Activated CD4-positive, alpha-beta T cell treated with anti-CD3 and anti-CD28 coated beads for 24 hours (primary cell): ENCODE data around the gene ANGPTL4.
"Not testable (repeated sequence)": the region's sequence is repeated elsewhere in the genome, so short reads cannot be mapped to it uniquely, and the experiment has no call there.

ENCODE experiments used
- DNase-seq, 2 donors: peaks; one replicate each; pipeline ENCODE4 v3.0.0-alpha.2; 2020; ENCODE audit warnings: low read depth in 2 of 2

Gene ANGPTL4

DNA sequence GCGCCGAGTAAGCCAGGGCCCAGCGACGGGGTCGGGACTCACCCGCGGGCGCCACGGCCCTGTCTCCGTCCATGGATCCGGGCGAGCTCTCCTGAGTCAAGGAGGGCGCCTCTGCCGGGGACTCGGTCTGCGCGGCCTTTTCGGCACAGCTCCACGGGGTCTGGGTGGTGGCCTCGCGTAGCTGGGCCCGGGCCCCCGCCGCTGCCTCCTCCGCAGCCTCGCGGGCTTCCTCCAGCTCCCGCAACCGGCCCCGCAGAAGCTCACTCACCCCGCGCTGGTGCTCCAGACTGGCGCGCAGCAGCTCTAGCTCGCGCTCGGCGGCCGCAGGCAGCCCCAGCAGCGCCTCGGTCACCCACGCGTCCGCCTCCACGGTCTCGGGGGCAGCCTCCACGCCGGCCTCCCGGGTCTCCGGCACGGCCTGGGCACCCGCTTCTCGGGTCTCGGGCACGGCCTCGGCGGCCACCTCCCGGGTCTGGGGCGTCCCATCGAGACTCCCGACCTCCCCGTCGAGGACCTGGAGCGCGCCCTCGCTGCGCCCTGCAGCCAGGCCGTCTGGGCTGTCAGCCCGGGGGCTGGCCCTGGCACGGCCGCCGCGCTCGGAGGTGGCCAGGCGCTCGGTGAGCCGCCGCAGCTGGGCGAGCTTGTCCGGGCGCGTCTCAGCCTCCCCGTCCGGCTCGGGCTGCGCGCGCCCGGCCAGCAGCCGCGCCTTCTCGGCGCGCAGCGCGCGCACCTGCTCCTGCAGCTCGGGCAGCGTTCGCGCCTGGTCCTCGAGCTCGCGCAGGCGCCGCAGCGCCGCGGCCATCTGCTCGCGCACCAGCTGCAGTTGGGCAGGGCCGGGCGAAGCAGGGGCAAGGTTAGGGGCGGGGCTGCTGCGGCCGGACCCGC lies 29.3 kb upstream of the ANGPTL4 start:
- no peak for DNase-seq

DNA sequence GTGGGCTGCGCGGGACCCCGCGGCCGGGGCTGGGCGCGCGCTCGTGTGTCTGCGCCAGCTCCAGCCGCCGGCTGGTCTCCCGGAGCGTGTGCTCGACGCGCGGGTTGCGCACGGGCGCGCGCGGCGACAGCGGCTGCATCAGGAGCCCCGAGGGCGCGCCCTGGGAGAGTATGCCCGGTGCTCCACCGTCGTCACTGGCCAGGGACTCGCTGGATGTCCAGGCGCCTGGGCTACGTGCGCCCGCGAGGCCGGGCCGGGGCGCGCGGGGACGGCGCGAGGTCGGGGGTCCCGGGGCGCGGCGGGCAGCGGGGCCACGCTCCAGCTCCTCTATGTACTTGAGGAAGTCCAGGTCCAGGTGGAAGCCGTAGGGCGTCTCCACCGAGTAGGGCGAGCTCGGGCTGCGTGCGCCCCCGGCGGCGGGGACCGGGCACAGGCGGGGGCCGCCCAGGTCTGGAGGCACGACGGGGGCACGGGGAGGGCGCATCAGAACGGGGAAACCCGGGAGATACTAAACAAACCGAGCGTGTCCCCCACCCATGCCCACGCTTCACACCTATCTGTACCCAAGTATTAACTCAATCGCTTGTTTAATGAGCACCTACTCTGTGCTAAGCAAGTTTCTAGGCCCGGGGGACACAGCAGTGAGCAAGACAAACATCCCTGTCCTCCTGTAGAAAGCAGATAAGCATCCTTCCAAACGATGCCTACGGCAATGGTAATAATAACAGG lies 28.4 kb upstream of the ANGPTL4 start:
- no peak for DNase-seq

DNA sequence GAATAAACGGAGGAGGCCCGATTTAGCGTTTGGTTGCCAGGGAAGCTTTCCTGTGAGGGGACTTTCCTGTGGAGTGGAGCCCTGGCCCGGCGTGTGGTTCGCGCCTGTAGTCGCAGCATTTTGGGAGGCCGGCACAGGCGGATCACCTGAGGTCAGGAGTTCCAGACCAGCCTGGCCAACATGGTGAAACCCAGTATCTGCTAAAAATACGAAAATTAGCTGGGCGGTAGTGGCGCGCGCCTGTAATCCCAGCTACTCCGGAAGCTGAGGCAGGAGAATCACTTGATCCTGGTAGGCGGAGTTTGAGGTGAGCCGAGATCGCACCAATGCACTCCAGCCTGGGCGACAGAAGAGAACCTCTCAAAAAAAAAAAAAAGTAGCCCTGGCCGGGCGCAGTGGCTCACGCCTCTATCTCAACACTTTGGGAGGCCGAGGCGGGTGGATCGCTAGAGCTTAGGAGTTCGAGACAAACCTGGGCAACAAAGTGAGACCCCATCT lies 27.8 kb upstream of the ANGPTL4 start:
- no peak for DNase-seq

- no peak for DNase-seq
These were observed 27.3 kb upstream of the ANGPTL4 start for GRCh38 chr19:8336660-8337059.

DNA sequence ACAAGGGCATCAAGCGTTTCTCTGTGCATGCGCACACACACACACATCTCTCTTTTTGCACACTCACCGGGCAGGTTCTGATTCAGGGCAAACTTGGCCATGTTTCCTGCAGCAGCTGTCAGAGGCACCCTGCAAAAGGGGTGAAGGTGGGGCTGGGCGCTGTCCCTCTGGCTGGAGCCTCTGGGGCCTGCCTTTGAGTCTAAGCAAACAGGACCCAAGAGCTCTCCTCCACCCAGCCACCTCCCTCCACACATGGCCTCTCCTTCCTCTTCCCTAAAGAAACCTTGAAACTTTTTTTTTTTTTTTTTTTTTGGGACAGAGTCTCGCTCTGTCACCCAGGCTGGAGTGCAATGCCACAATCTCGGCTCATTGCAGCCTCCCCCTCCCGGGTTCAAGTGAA lies 26.2 kb upstream of the ANGPTL4 start:
- no peak for DNase-seq

DNA sequence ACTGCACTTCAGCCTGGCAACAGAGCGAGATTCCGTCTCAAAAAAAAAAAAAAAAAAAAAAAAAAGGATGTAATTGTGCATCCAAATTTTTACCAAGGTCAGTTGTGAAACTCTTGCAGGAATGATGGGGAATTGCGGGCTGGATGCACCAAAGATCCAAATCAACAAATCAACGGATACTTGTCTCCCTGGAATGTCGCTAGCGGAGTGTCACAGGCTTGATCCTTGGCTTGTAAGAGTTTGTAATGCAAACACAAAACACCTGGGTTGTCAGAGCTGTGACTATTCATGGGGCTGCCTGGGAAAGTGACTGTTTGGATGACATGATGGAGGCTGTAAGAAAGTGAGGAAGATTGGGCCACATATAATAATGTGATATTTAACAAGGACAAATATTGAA lies 25.1 kb upstream of the ANGPTL4 start:
- DNase-seq = no peak

DNA sequence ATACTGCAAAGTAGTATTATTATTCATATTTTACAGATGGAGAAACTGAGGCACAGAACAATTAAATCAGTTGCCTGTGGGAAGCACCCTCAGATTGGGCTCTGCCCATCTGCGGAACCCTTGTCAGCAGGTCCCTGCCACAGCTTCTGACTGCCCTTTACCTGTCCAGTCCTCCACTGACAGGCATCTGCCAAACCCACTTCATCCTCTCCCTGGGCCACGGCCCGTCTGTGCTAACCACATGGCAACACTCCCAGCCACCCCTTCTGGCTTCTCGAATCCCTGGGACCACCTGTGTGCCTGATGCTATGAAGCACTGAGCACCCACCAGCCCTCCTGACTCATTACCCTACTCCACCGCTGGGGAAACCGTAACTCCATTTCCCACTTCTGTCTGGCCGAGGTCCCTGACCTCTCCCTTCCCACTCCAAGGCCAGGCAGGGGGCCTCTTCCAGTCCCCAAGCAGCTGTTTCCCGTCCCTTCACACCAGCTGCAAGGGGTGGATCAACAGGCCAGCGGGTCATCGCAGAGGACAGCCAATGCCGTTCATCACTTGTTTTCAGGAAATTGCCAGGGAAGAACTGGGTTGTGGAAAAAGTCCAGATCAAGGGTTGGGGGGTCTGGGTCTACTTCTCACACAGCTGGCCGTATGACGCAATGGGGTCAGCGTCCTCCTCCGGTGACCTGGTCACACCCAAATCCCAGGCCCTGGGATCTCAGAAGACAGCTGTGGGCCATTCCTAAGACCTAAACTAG lies 23.4 kb upstream of the ANGPTL4 start:
- no peak for DNase-seq

DNA sequence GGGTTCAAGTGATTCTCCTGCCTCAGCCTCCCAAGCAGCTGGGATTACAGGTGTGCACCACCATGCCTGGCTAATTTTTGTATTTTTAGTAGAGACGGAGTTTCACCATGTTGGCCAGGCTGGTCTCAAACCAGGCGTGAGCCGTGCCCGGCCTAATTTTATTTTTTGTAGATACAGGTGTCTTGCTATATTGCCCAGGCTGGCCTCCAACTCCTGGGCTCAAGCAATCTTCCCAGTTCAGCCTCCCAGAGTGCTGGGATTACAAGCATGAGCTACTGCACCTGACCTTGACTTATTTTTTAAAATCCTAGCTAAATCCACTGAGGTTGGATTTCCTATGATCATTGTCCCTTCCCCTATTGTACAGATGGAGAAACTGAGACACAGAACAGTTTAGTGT lies 22.5 kb upstream of the ANGPTL4 start:
- DNase-seq = not testable (repeated sequence)

DNA sequence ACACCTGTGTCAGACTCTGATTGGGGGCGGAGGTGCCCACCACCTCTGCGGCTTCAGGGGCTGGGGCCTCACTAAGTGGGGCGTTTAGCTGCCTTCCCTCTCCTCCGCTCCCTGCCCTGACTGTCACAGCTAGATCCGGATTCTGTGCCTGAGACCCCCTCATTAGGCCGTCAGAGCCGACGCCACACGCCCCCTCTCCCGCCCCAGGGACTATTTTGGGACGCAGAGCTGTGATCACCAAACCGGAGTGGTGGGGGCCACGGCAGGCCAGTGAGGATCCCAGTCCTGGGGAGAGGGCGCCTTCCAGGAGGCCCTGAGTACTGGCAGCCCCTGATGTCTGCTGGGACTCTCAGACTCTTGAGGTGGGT lies 21.7 kb upstream of the ANGPTL4 start:
- no peak for DNase-seq

- DNase-seq = peak; percentile 90 to 92
These were observed 21.1 kb upstream of the ANGPTL4 start, which contains the start of gene KANK3 for GRCh38 chr19:8342684-8343482. Gene KANK3, minus strand, starts transcription at chr19:8343262. Its CDS starts 5,434 bp downstream, at chr19:8337828.

DNA sequence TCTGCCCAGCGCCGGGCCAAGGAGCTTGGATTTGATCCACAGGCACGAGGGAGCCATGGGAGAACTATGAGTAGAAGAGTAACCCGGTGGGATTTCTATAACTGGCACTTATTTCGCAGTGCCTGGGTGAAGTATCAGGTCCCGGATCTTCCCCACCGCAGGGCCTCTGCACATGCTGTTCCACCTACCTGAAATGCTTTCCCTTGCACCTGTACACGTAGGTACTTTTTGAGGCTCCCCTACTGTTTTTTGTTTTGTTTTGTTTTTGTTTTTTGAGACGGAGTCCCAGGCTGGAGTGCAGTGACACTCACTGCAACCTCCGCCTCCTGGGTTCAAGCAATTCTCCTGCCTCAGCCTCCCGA lies 20.5 kb upstream of the ANGPTL4 start:
- no peak for DNase-seq

DNA sequence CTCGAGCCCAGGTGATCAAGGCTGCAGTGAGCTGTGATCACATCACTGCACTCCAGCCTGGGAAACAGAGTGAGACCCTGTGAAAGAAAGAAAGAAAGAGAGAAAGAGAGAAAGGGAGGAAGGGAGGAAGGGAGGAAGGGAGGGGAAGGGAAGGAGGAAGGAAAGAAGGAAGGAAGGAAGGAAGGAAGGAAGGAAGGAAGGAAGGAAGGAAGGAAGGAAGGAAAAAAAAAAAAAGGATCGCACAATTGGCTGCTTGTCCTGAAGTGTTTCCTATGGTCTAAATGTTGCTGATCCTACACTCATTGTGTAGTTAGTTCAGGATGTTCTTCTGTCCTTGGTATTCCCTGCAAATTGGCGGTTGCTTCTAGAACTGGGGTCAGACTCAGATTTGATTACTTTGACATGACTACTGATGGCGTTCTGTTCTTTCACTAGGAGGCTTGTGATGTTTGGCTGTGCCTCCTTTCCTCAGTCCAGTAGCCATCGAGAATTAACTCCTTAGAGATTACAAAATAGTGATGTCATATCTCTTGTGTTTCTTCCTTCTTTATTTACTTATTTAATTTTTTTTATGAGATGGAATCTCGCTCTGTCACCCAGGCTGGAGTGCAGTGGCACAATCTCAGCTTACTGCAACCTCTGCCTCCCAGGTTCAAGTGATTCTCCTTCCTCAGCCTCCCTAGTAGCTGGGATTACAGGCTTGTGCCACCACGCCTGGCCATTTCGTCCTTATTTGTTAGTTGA lies 14.2 kb upstream of the ANGPTL4 start:
- DNase-seq = not testable (repeated sequence)

DNA sequence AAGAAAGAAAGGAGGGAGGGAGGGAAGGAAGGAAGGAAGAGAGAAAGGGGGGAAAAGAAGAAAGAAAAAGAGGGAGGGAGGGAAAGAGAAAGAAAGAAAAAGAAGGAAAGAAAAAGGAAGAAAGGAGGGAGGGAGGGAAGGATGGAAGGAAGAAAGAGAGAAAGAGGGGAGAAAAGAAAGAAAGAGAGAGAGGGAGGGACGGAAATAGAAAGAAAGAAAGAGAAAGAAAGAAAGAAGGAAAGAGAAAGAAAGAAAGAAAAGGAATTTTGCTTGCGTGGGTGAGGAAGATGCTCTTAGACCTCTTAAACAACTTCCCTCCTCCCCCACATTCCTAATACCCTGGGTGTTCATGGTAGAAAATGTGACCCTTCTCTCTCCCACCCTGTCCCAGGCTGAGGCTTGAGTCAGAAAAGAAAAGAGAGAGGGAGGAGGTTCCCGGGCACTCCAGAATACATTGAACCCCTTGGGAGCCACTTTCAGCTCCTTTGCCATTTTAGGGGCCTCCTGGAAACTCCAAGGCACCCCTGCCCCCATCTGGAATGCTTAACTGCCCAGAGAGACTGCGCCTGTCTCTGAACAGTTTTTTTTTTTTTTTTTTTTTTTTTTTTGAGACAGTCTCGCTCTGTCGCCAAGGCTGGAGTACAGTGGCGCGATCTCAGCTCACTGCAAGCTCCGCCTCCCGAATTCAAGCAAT lies 11.7 kb upstream of the ANGPTL4 start:
- DNase-seq = no peak

DNA sequence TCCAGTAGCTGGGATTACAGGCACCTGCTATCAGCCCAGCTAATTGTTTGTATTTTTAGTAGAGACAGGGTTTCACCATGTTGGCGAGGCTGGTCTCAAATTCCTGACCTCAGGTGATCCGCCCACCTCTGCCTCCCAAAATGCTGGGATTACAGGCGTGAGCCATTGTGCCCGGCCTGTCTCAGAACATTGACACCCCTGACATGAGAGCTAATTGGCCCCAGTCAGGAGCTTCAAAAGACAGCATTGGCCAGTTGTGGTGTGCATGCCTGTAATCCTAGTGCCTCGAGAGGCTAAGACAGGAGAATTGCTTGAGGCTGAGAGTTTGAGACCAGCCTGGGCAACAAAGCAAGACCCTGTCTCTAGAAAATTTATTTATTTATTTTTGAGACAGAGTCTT lies 11.1 kb upstream of the ANGPTL4 start:
- DNase-seq = not testable (repeated sequence)

- DNase-seq = no peak
These were observed 8.1 kb upstream of the ANGPTL4 start for GRCh38 chr19:8355631-8356402.

- no peak for DNase-seq
These were observed 6.9 kb upstream of the ANGPTL4 start for GRCh38 chr19:8357007-8357521.

DNA sequence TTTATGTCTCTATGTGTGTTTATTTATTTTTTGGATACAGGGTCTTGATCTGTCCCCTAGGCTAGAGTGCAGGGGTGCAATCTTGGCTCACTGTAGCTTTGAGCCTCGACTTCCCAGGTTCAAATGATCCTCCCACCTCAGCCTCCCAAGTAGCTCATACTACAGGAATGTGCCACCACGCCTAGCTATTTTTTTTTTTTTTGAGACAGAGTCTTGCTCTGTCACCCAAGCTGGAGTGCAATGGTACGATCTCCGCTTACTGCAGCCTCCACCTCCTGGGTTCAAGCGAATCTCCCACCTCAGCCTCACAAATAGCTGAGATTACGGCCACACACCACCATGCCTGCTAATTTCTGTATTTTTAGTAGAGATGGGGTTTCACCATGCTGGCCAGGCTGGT lies 5.0 kb upstream of the ANGPTL4 start:
- no peak for DNase-seq

- no peak for DNase-seq
These were observed 3.8 kb upstream of the ANGPTL4 start for GRCh38 chr19:8360196-8360595.
